GM23248 (cell line): ENCODE data around the gene NMUR2. TPM values are rescaled to one million over a fixed set of nuclear protein-coding genes. Genes with fewer than 3 reads are reported as not detected.

Experiments used
- DNase-seq: peaks from one replicate; pipeline ENCODE4 v3.0.0-alpha.2; 2015
- H2AFZ ChIP-seq: fragments of 200-600 bp; sonication (generic); 2 replicates; pipeline ENCODE4 v1.6.1; 2016; ENCODE audit warnings: antibody characterized with exemption
- H3F3A ChIP-seq: fragments of 200-600 bp; sonication (generic); 2 replicates; pipeline ENCODE4 v1.6.1; 2016; ENCODE audit warnings: mild to moderate bottlenecking, antibody characterized with exemption, mixed run types; ENCODE audit not compliant: insufficient read depth
- H3K27ac ChIP-seq: fragments of 200-600 bp; sonication (generic); 2 replicates; pipeline ENCODE4 v1.5.1; 2016; ENCODE audit warnings: mild to moderate bottlenecking
- H3K27me3 ChIP-seq: fragments of 200-600 bp; sonication (generic); replicated peaks from 2 replicates; pipeline ENCODE4 v1.6.1; 2016; ENCODE audit warnings: mild to moderate bottlenecking; ENCODE audit not compliant: insufficient read depth
- H3K36me3 ChIP-seq: fragments of 200-600 bp; sonication (generic); 2 replicates; pipeline ENCODE4 v1.6.1; 2016; ENCODE audit warnings: low read depth, mild to moderate bottlenecking
- H3K4me1 ChIP-seq: fragments of 200-600 bp; sonication (generic); 2 replicates; pipeline ENCODE4 v1.6.1; 2016; ENCODE audit warnings: mild to moderate bottlenecking; ENCODE audit not compliant: insufficient read depth
- H3K4me2 ChIP-seq: fragments of 200-600 bp; sonication (generic); one replicate; pipeline ENCODE4 v1.6.1; 2016; ENCODE audit warnings: mild to moderate bottlenecking; ENCODE audit not compliant: unreplicated experiment
- H3K4me3 ChIP-seq: fragments of 200-600 bp; sonication (generic); 2 replicates; pipeline ENCODE4 v1.5.1; 2016; ENCODE audit warnings: mild to moderate bottlenecking
- H3K79me2 ChIP-seq: fragments of 200-600 bp; sonication (generic); 2 replicates; pipeline ENCODE4 v1.6.1; 2016; ENCODE audit warnings: mild to moderate bottlenecking; ENCODE audit not compliant: insufficient read depth
- H3K9ac ChIP-seq: fragments of 200-600 bp; sonication (generic); 2 replicates; pipeline ENCODE4 v1.6.1; 2016; ENCODE audit warnings: mild to moderate bottlenecking
- H3K9me2 ChIP-seq: fragments of 200-600 bp; sonication (generic); 2 replicates; pipeline ENCODE4 v1.6.1; 2016; ENCODE audit warnings: mixed run types, mild to moderate bottlenecking, moderate library complexity; ENCODE audit not compliant: insufficient read depth
- H3K9me3 ChIP-seq: fragments of 200-600 bp; sonication (generic); one replicate; pipeline ENCODE4 v1.6.1; 2017; ENCODE audit warnings: low read depth
- H4K20me1 ChIP-seq: fragments of 200-600 bp; sonication (generic); 2 replicates; pipeline ENCODE4 v1.6.0; 2016; ENCODE audit not compliant: insufficient read depth
- EZH2 ChIP-seq: fragments of 200-600 bp; sonication (generic); IDR thresholded peaks from 2 replicates; pipeline ENCODE4 v1.6.1; 2018; ENCODE audit warnings: antibody characterized with exemption, mild to moderate bottlenecking; ENCODE audit not compliant: insufficient read depth, poor library complexity, severe bottlenecking
- EZH2phosphoT487 ChIP-seq: fragments of 200-600 bp; sonication (generic); IDR thresholded peaks from 2 replicates; pipeline ENCODE4 v1.6.1; 2018; ENCODE audit warnings: antibody characterized with exemption, moderate library complexity, mild to moderate bottlenecking, low read depth; ENCODE audit not compliant: insufficient read depth
- WGBS, 2 experiments: methylation state at CpG; one replicate each; pipeline ENCODE4 v1.1.6; 2015 to 2017; ENCODE audit warnings: low lambda C conversion rate in 2 of 2, low coverage in 1 of 2; ENCODE audit errors: missing lambda C conversion rate in 2 of 2; 5-methylcytosine and 5-hydroxymethylcytosine counted together
- in situ Hi-C: fragments of 300-500 bp; cut with MboI; formaldehyde crosslinking; loops from 2 replicates; pipeline ENCODE4 v1.15.0; 2020
- polyA plus RNA-seq: library from polyadenylated mRNA; unstranded; fragments of >200 nt; fragmentation: Nextera tagmentation; extraction: Ambion mirVana; gene quantifications from 2 replicates; pipeline ENCODE4 v1.2.1, GENCODE V29; 2016
- total RNA-seq: library from RNA; depleted of rRNA; stranded (reverse); fragments of >200 nt; shearing (Covaris generic); gene quantifications from 2 replicates; pipeline ENCODE4 v1.2.3, GENCODE V29; 2014

Gene NMUR2
- total and polyA plus RNA-seq, 2 experiments from 2014 or later: not detected

DNA sequence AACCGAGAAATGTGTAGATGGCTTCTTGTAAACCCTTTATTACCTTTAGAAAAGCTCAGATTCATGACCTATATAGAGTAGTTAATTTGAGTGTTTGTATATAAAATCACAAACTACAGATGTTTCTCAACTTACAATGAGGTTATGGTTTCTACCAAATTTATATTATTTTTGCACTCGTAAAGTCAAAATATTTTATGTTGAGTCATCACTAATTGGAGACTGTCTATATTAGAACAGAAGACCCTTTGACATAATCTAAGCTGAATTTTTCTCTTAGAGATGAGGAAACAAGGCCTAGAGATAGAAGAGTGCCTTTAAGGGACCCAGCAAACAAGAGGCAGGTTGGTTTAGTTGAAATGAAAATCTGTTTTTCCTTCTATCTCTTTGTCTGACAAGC is 20.0 kb upstream of the NMUR2 start:
- Histone ChIP-seq H3K4me1 (no peaks in the 10 kb centered on the region), H3K27ac (no peak overlapping the region), H3K36me3 (no peaks in the 10 kb centered on the region), H3K4me2 (no peak overlapping the region), H3K9me2 (no peaks in the 10 kb centered on the region), H3K79me2 (no peaks in the 10 kb centered on the region), H2AFZ (no peak overlapping the region), H4K20me1 (no peaks in the 10 kb centered on the region), H3K4me3 (no peak overlapping the region), H3K9me3 (no peaks in the 10 kb centered on the region), H3K27me3 (no peaks in the 10 kb centered on the region), H3K9ac (no peak overlapping the region), H3F3A (no peaks in the 10 kb centered on the region)
- DNase-seq: no peak
- WGBS, 2 experiments: 8 to 15% methylated on average over 2 of the region's 2 CpGs
- in situ Hi-C loops: no loop called here
- TF ChIP-seq EZH2phosphoT487: no peak
- TF ChIP-seq EZH2: no peak

DNA sequence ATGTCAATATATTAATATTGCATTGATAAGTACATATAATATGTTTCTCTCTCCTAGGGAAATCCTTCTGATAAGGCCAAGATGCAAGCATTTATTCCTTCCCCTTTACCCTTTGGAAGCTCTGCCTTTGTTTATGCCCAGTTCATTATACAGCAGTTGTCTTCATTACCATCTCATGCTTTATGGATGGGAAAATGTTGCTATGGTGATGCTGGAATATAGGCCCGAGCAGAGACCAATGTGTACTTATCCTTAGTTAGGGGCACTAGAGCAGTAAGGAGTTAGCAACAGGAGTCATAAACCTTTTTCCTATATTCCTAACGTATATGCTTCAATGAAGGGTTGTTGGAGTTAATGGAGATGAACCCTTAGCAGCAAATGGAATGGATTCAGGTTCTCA is 19.4 kb upstream of the NMUR2 start:
- no peaks in the 10 kb centered on the region for H3K36me3 ChIP-seq
- H3K9me2 ChIP-seq: no peaks in the 10 kb centered on the region
- H3K9me3 ChIP-seq: no peaks in the 10 kb centered on the region
- H3K27me3 ChIP-seq: no peaks in the 10 kb centered on the region
- DNase-seq: no peak
- H3K9ac ChIP-seq: no peak overlapping the region
- H4K20me1 ChIP-seq: no peaks in the 10 kb centered on the region
- no peak overlapping the region for H3K27ac ChIP-seq
- in situ Hi-C loops: no loop called here
- TF ChIP-seq EZH2 (no peak), EZH2phosphoT487 (no peak)
- no peak overlapping the region for H2AFZ ChIP-seq
- H3K4me3 ChIP-seq: no peak overlapping the region
- no peaks in the 10 kb centered on the region for H3K4me1 ChIP-seq
- no peaks in the 10 kb centered on the region for H3K79me2 ChIP-seq
- 13 to 15% methylated on average over 2 of the region's 2 CpGs for WGBS, 2 experiments
- H3F3A ChIP-seq: no peaks in the 10 kb centered on the region
- H3K4me2 ChIP-seq: no peak overlapping the region

DNA sequence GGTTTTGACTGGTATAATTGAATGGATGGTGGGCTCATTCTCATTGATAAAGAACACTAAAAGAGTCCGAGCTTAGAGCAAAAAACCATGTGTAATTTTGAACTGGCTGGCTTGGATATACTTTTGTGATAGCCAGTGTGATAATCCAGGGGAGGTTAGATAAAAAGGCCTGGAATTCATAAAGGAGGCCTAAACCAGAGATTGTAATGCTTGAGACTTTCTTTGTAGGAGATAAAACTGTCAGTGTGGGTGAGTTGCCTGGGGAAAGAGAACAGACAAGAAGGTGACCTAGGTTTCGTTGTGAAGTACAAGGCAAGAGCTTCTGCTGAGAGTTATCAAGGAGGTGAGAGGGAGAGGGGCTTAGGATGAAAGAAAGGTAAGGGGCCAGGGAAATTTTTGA is 17.0 kb upstream of the NMUR2 start:
- no peak for DNase-seq
- 2 to 5% methylated on average over 2 of the region's 2 CpGs for WGBS, 2 experiments

DNA sequence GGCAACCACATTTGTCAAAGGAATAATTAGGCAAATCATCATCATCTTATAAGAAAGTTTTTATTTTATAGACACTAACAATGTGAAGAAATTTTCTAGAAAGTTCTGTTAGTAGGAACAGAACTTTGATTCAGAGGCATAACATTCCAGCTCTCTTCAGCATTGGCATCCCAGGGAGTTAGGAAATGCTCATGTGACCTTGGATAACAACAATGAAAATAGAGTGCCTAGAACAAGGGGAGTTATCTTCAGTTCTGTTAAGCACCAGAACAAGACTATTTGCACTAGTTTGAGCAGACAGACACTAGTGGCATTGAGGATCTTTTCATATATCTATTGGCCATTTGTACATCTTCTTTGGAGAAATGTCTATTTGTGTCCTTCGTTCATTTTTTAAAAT is 7.0 kb upstream of the NMUR2 start:
- H3K9ac ChIP-seq: no peak overlapping the region
- H3K9me3 ChIP-seq: no peaks in the 10 kb centered on the region
- no peak for DNase-seq
- no peaks in the 10 kb centered on the region for H3K4me1 ChIP-seq
- H3K4me3 ChIP-seq: no peak overlapping the region
- no peak overlapping the region for H3K27ac ChIP-seq
- H3K79me2 ChIP-seq: no peaks in the 10 kb centered on the region
- H3K36me3 ChIP-seq: no peaks in the 10 kb centered on the region
- WGBS, 2 experiments: 3 to 5% methylated on average over 1 of the region's 1 CpG
- H3K9me2 ChIP-seq: no peaks in the 10 kb centered on the region
- in situ Hi-C loops: no loop called here
- no peaks in the 10 kb centered on the region for H4K20me1 ChIP-seq
- no peaks in the 10 kb centered on the region for H3F3A ChIP-seq
- TF ChIP-seq EZH2 (no peak), EZH2phosphoT487 (no peak)
- no peak overlapping the region for H3K4me2 ChIP-seq
- no peak overlapping the region for H2AFZ ChIP-seq
- H3K27me3 ChIP-seq: no peaks in the 10 kb centered on the region

More for the DNA sequence above, 17.0 kb upstream of the NMUR2 start:
- Histone ChIP-seq H3K4me2 (no peak overlapping the region), H3F3A (no peaks in the 10 kb centered on the region), H3K27ac (no peak overlapping the region), H3K9me3 (no peaks in the 10 kb centered on the region), H4K20me1 (no peaks in the 10 kb centered on the region), H3K36me3 (no peaks in the 10 kb centered on the region), H3K4me1 (no peaks in the 10 kb centered on the region), H3K4me3 (no peak overlapping the region), H3K9ac (no peak overlapping the region), H3K27me3 (no peaks in the 10 kb centered on the region), H3K9me2 (no peaks in the 10 kb centered on the region), H2AFZ (no peak overlapping the region), H3K79me2 (no peaks in the 10 kb centered on the region)
- no peak for TF ChIP-seq EZH2
- no peak for TF ChIP-seq EZH2phosphoT487
- in situ Hi-C loops: no loop called here

DNA sequence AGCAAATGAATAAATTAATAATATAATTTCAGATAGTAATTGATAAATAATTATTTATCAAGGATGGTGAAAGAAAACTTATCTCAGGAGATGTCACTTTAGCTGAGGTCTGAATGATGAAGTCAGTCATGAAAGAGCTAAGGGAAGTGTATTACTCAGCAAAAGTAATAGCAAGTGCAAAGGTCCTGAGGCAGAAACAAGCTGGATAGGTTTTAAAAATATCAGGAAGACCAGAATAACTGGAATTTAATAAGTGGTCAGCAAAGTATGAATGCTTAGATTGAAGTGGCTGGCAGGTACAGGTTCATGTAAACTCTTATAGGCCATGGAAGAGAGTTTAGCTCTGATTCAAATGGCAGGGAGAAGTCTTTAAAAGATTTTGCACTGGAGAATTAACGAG is 1.0 kb upstream of the NMUR2 start:
- H3K4me1 ChIP-seq: no peaks in the 10 kb centered on the region
- no peak overlapping the region for H2AFZ ChIP-seq
- H3K4me2 ChIP-seq: no peak overlapping the region
- no peaks in the 10 kb centered on the region for H3K27me3 ChIP-seq
- H3K36me3 ChIP-seq: no peaks in the 10 kb centered on the region
- TF ChIP-seq EZH2phosphoT487 (no peak), EZH2 (no peak)
- no peaks in the 10 kb centered on the region for H3K79me2 ChIP-seq
- H3K27ac ChIP-seq: no peak overlapping the region
- H3K9ac ChIP-seq: no peak overlapping the region
- no peaks in the 10 kb centered on the region for H4K20me1 ChIP-seq
- no peaks in the 10 kb centered on the region for H3K9me3 ChIP-seq
- no peaks in the 10 kb centered on the region for H3K9me2 ChIP-seq
- 5 to 9% methylated on average over 1 of the region's 1 CpG for WGBS, 2 experiments
- no peak for DNase-seq
- H3K4me3 ChIP-seq: no peak overlapping the region
- H3F3A ChIP-seq: no peaks in the 10 kb centered on the region
- in situ Hi-C loops: no loop called here
